HS-5 (cell line): ENCODE results near the gene APEX2.
"Not testable (repeated sequence)": the region's sequence is repeated elsewhere in the genome, so short reads cannot be mapped to it uniquely, and the experiment has no call there.

Experiments used
- DNase-seq: peaks from one replicate; pipeline ENCODE4 v3.0.0-alpha.2; 2012; ENCODE audit warnings: low read depth

Gene APEX2

GRCh38 chrX:54999717-55000598 is at the start of gene APEX2:
Gene APEX2 (plus strand): TSS chrX:55000363. CDS start chrX:55000423, 60 bp downstream.
- DNase-seq: peak; percentile 63

- no peak for DNase-seq
These were observed 49.3 kb upstream of the APEX2 start for GRCh38 chrX:54950730-54951375.

GRCh38 chrX:54961750-54962149 is 38.4 kb upstream of the APEX2 start:
- no peak for DNase-seq

GRCh38 chrX:54964766-54965497 is 35.2 kb upstream of the APEX2 start:
- no peak for DNase-seq

- no peak for DNase-seq
These were observed 22.8 kb upstream of the APEX2 start for GRCh38 chrX:54977387-54977786.

- DNase-seq: peak; percentile 0
These were observed 21.7 kb upstream of the APEX2 start for GRCh38 chrX:54978448-54978847.

- DNase-seq: no peak
These were observed 20.7 kb upstream of the APEX2 start for GRCh38 chrX:54979432-54979831.

GRCh38 chrX:54980334-54980733 is 19.8 kb upstream of the APEX2 start:
- DNase-seq: no peak

- not testable (repeated sequence) for DNase-seq
These were observed 16.9 kb upstream of the APEX2 start for GRCh38 chrX:54983306-54983705.

- DNase-seq: no peak
These were observed 8.5 kb upstream of the APEX2 start for GRCh38 chrX:54991706-54992105.

- DNase-seq: no peak
These were observed 7.1 kb upstream of the APEX2 start for GRCh38 chrX:54992911-54993622.

- DNase-seq: no peak
These were observed 6.1 kb upstream of the APEX2 start, which contains the start of gene PFKFB1 for GRCh38 chrX:54994099-54994498. Gene PFKFB1 (minus strand): TSS chrX:54994188. CDS start chrX:54994007, 181 bp downstream.

- DNase-seq: no peak
These were observed 5.4 kb upstream of the APEX2 start for GRCh38 chrX:54994668-54995351.

- no peak for DNase-seq
These were observed 4.5 kb upstream of the APEX2 start for GRCh38 chrX:54995621-54996020.

GRCh38 chrX:55004231-55004630 is 4.1 kb downstream of the APEX2 start:
- no peak for DNase-seq

GRCh38 chrX:55005256-55005655 is 5.1 kb downstream of the APEX2 start:
- no peak for DNase-seq

GRCh38 chrX:55006827-55007621 is 6.9 kb downstream of the APEX2 start:
- no peak for DNase-seq

- DNase-seq: no peak
These were observed 7.5 kb downstream of the APEX2 start for GRCh38 chrX:55007656-55008055.

- DNase-seq: peak; percentile 41
These were observed 8.6 kb downstream of the APEX2 start for GRCh38 chrX:55008571-55009358.

- DNase-seq: no peak
These were observed 11.1 kb downstream of the APEX2 start for GRCh38 chrX:55011294-55011693.
